HCT116 (cell line): ENCODE data around the gene METTL22.

Source experiments
- EGR1 ChIP-seq: IDR thresholded peaks from 2 replicates; pipeline ENCODE4 v1.6.1; 2012; ENCODE audit warnings: low read depth
- ELF1 ChIP-seq: IDR thresholded peaks from 2 replicates; pipeline ENCODE4 v1.6.1; 2012; ENCODE audit warnings: low read depth, borderline replicate concordance
- EZH2 ChIP-seq: fragments of 200-600 bp; sonication (generic); IDR thresholded peaks from 2 replicates; pipeline ENCODE4 v1.6.1; 2017; ENCODE audit warnings: antibody characterized with exemption, mixed run types
- POLR2A ChIP-seq: IDR thresholded peaks from 2 replicates; pipeline ENCODE4 v1.7.0; 2011; ENCODE audit warnings: borderline replicate concordance; ENCODE audit not compliant: insufficient read depth, insufficient read length; ENCODE audit errors: extremely low read depth
- POLR2AphosphoS5 ChIP-seq: IDR thresholded peaks from 2 replicates; pipeline ENCODE4 v1.6.1; 2011; ENCODE audit warnings: mild to moderate bottlenecking, low read depth, low read length, moderate library complexity
- SIN3A ChIP-seq: IDR thresholded peaks from 2 replicates; pipeline ENCODE4 v1.6.1; 2012; ENCODE audit warnings: low read depth
- ZFX ChIP-seq: fragments of 450-650 bp; IDR thresholded peaks from 2 replicates; pipeline ENCODE4 v1.6.1; 2017
- TF ChIP-seq, protein P1 (sequence below), 3 experiments: fragments of 200-600 bp in 1 of 3; sonication (generic) in 1 of 3; IDR thresholded peaks in 2 of 3; conservative IDR thresholded peaks in 1 of 3; 2 replicates each; pipeline ENCODE4 v1.5.1; 2012 to 2017; ENCODE audit warnings: low read depth in 2 of 3, low read length in 2 of 3, antibody characterized with exemption in 1 of 3, borderline replicate concordance in 1 of 3, control low read depth in 1 of 3, mild to moderate bottlenecking in 1 of 3, mixed read lengths in 1 of 3, mixed run types in 1 of 3, moderate library complexity in 1 of 3; ENCODE audit not compliant: insufficient read depth in 1 of 3

DNA sequence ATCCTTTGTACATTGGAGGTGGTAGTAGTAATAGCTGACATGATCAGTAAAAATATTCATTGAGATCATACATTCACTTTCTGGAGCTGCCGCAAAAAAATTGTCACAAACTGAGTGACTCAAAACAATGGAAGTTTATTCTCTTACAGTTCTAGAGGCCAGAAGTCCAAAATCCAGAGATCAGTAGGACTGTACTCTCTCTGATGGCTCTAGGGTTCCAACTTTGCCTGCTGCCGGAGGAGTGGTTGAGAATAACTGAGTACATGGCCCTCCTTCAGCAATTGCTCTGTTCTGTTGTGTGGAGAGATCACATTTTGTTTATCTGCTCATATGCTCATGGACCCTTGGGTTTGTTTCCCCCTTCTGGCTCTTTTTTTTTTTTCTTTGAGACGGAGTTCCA, 76.5 kb downstream of the METTL22 start:
- TF ChIP-seq POLR2A (no peak), EGR1 (no peak), POLR2AphosphoS5 (no peak), ELF1 (no peak), SIN3A (no peak), ZFX (no peak), EZH2 (no peak)
- TF ChIP-seq, protein P1, sequence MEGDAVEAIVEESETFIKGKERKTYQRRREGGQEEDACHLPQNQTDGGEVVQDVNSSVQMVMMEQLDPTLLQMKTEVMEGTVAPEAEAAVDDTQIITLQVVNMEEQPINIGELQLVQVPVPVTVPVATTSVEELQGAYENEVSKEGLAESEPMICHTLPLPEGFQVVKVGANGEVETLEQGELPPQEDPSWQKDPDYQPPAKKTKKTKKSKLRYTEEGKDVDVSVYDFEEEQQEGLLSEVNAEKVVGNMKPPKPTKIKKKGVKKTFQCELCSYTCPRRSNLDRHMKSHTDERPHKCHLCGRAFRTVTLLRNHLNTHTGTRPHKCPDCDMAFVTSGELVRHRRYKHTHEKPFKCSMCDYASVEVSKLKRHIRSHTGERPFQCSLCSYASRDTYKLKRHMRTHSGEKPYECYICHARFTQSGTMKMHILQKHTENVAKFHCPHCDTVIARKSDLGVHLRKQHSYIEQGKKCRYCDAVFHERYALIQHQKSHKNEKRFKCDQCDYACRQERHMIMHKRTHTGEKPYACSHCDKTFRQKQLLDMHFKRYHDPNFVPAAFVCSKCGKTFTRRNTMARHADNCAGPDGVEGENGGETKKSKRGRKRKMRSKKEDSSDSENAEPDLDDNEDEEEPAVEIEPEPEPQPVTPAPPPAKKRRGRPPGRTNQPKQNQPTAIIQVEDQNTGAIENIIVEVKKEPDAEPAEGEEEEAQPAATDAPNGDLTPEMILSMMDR (IDR thresholded peaks at IDR 0.05 in 2 of 3, conservative IDR thresholded peaks at IDR 0.05 in 1 of 3; ENCODE audit: borderline replicate concordance in 1 of 3, insufficient read depth in 1 of 3, low read depth in 2 of 3, low read length in 2 of 3): no peak
